SK-N-SH (cell line): ENCODE results near the gene CNTNAP2. TPM values are rescaled to one million over a fixed set of nuclear protein-coding genes. Genes with fewer than 3 reads are reported as not detected.

Experiments
- CTCF ChIA-PET: fragments of 300-600, 350-600 bp; formaldehyde crosslinking; extraction: SDS; loops from one replicate; lab custom pipeline; 2021; lab: Yijun Ruan, JAX
- POLR2A ChIA-PET: fragments of 350-600 bp; sonication (Branson Sonifier 250); formaldehyde crosslinking; extraction: SDS; loops from one replicate; lab custom pipeline; 2020; ENCODE audit warnings: antibody characterized with exemption, inconsistent platforms; lab: Yijun Ruan, JAX
- DNase-seq: peaks from one replicate; pipeline ENCODE4 v3.0.0; 2012
- H2AFZ ChIP-seq: fragments of 200-600 bp; sonication (generic); 2 replicates; pipeline ENCODE4 v1.8.1; 2016; ENCODE audit warnings: antibody characterized with exemption, mild to moderate bottlenecking, low read depth
- H3F3A ChIP-seq: fragments of 200-600 bp; sonication (generic); replicated peaks from 2 replicates; pipeline ENCODE3; 2016; ENCODE audit warnings: antibody characterized with exemption, mild to moderate bottlenecking; ENCODE audit not compliant: insufficient read depth
- H3K27ac ChIP-seq, 2 experiments: fragments of 200-500 bp in 1 of 2; fragments of 200-600 bp in 1 of 2; sonication (Bioruptor generic) in 1 of 2; sonication (generic), shearing (Covaris generic) in 1 of 2; 2 replicates each; pipeline versions ENCODE4 v1.5.1 to v1.6.1; 2014 to 2016; ENCODE audit warnings: low read depth in 2 of 2, inconsistent platforms in 1 of 2, low read length in 1 of 2, mild to moderate bottlenecking in 1 of 2, mixed read lengths in 1 of 2
- H3K27me3 ChIP-seq: fragments of 200-600 bp; sonication (generic), shearing (Covaris generic); 2 replicates; pipeline ENCODE4 v1.6.1; 2016; ENCODE audit warnings: mixed run types; ENCODE audit not compliant: insufficient read depth
- H3K36me3 ChIP-seq, 2 experiments: fragments of 200-500 bp in 1 of 2; fragments of 200-600 bp in 1 of 2; sonication (Bioruptor generic) in 1 of 2; sonication (generic) in 1 of 2; replicated peaks in 1 of 2; 2 replicates each; pipeline versions ENCODE3 to v1.5.1; 2014 to 2016; ENCODE audit warnings: low read length in 1 of 2, mild to moderate bottlenecking in 1 of 2; ENCODE audit not compliant: insufficient read depth in 2 of 2, control insufficient read depth in 1 of 2
- H3K4me1 ChIP-seq, 2 experiments: fragments of 200-500 bp in 1 of 2; fragments of 200-600 bp in 1 of 2; sonication (Bioruptor generic) in 1 of 2; sonication (generic), shearing (Covaris generic) in 1 of 2; 2 replicates each; pipeline versions ENCODE4 v1.5.1 to v1.6.1; 2014 to 2016; ENCODE audit warnings: low read depth in 1 of 2, low read length in 1 of 2, mixed run types in 1 of 2; ENCODE audit not compliant: insufficient read depth in 2 of 2, control insufficient read depth in 1 of 2
- H3K4me2 ChIP-seq: fragments of 200-600 bp; sonication (generic), shearing (Covaris generic); 2 replicates; pipeline ENCODE4 v1.6.1; 2017; ENCODE audit warnings: mixed run types
- H3K4me3 ChIP-seq, 2 experiments: fragments of 200-500 bp in 1 of 2; fragments of 200-600 bp in 1 of 2; sonication (Bioruptor generic) in 1 of 2; sonication (generic), shearing (Covaris generic) in 1 of 2; 2 replicates each; pipeline versions ENCODE4 v1.5.1 to v1.8.1; 2014 to 2016; ENCODE audit warnings: low read depth in 2 of 2, inconsistent platforms in 1 of 2, low read length in 1 of 2, mild to moderate bottlenecking in 1 of 2, mixed read lengths in 1 of 2, moderate library complexity in 1 of 2
- H3K79me2 ChIP-seq: fragments of 200-600 bp; sonication (generic); 2 replicates; pipeline ENCODE4 v1.8.1; 2017; ENCODE audit warnings: mild to moderate bottlenecking; ENCODE audit not compliant: insufficient read depth
- H3K9ac ChIP-seq: fragments of 200-600 bp; sonication (generic); 2 replicates; pipeline ENCODE4 v1.6.1; 2017; ENCODE audit warnings: mixed run types
- H3K9me2 ChIP-seq: fragments of 200-600 bp; sonication (generic); 2 replicates; pipeline ENCODE4 v1.6.1; 2017; ENCODE audit warnings: mixed run types
- H3K9me3 ChIP-seq: fragments of 200-600 bp; sonication (generic); 2 replicates; pipeline ENCODE4 v1.6.1; 2017; ENCODE audit warnings: mixed run types, mild to moderate bottlenecking, moderate library complexity
- H4K20me1 ChIP-seq: fragments of 200-600 bp; sonication (generic); 2 replicates; pipeline ENCODE4 v1.6.1; 2017; ENCODE audit warnings: mild to moderate bottlenecking, mixed run types; ENCODE audit not compliant: insufficient read depth
- CHD2 ChIP-seq: fragments of 150-350 bp; IDR thresholded peaks from 2 replicates; pipeline ENCODE4 v1.6.1; 2018; ENCODE audit warnings: low read length; ENCODE audit not compliant: partially characterized antibody
- ELF1 ChIP-seq: IDR thresholded peaks from 2 replicates; pipeline ENCODE4 v1.4.0; 2012
- EP300 ChIP-seq, 2 experiments: IDR thresholded peaks; 2 replicates each; pipeline versions ENCODE4 v1.4.0 to v1.6.1; 2012; ENCODE audit warnings: borderline replicate concordance in 1 of 2, low read depth in 1 of 2, low read length in 1 of 2
- FOSL2 ChIP-seq: IDR thresholded peaks from 2 replicates; pipeline ENCODE4 v1.4.0; 2012; ENCODE audit warnings: low read depth, mild to moderate bottlenecking, moderate library complexity, borderline replicate concordance
- FOXJ3 ChIP-seq: sonication (generic); formaldehyde crosslinking; IDR thresholded peaks from 2 replicates; pipeline ENCODE4 v1.5.1; 2020; ENCODE audit warnings: mild to moderate bottlenecking, missing genetic modification reagents
- FOXM1 ChIP-seq: IDR thresholded peaks from 2 replicates; pipeline ENCODE4 v1.4.0; 2012; ENCODE audit warnings: low read depth, mild to moderate bottlenecking
- GABPA ChIP-seq: IDR thresholded peaks from 2 replicates; pipeline ENCODE4 v1.4.0; 2012; ENCODE audit warnings: low read depth, mild to moderate bottlenecking
- JUND ChIP-seq: IDR thresholded peaks from 2 replicates; pipeline ENCODE4 v1.4.0; 2012
- MXI1 ChIP-seq: IDR thresholded peaks from 2 replicates; pipeline ENCODE4 v1.6.1; 2012; ENCODE audit warnings: mild to moderate bottlenecking, low read depth, low read length, improper control_type of control experiment
- NFIC ChIP-seq: IDR thresholded peaks from 2 replicates; pipeline ENCODE4 v1.4.0; 2012; ENCODE audit warnings: borderline replicate concordance
- NRF1 ChIP-seq: IDR thresholded peaks from 2 replicates; pipeline ENCODE4 v1.6.1; 2012; ENCODE audit warnings: low read depth, mild to moderate bottlenecking, low read length
- POLR2AphosphoS5 ChIP-seq: IDR thresholded peaks from 2 replicates; pipeline ENCODE4 v1.6.1; 2012; ENCODE audit warnings: low read depth, low read length
- RAD21 ChIP-seq: IDR thresholded peaks from 2 replicates; pipeline ENCODE4 v1.6.1; 2012; ENCODE audit warnings: mild to moderate bottlenecking, low read length
- RCOR1 ChIP-seq: fragments of 150-350 bp; IDR thresholded peaks from 2 replicates; pipeline ENCODE4 v1.6.1; 2017; ENCODE audit warnings: antibody characterized with exemption, low read length
- RXRA ChIP-seq: IDR thresholded peaks from 2 replicates; pipeline ENCODE4 v1.4.0; 2012; ENCODE audit warnings: low read depth, mild to moderate bottlenecking, borderline replicate concordance
- SMC3 ChIP-seq: IDR thresholded peaks from 2 replicates; pipeline ENCODE4 v1.6.1; 2012; ENCODE audit warnings: low read depth, low read length, improper control_type of control experiment
- TEAD4 ChIP-seq: IDR thresholded peaks from 2 replicates; pipeline ENCODE4 v1.4.0; 2012; ENCODE audit warnings: mild to moderate bottlenecking, borderline replicate concordance; ENCODE audit not compliant: insufficient read depth
- YY1 ChIP-seq: IDR thresholded peaks from 2 replicates; pipeline ENCODE4 v1.4.0; 2012; ENCODE audit warnings: low read depth, mild to moderate bottlenecking
- WGBS: methylation state at CpG from one replicate; pipeline ENCODE4 v1.1.6; 2017; ENCODE audit warnings: low lambda C conversion rate; 5-methylcytosine and 5-hydroxymethylcytosine counted together
- polyA plus RNA-seq, 3 experiments: library from polyadenylated mRNA; depleted of rRNA; stranded (reverse); fragments of >200 nt; gene quantifications; 2 replicates each; pipeline ENCODE4 v1.2.3, GENCODE V29; 2012
- TF ChIP-seq, protein P1 (sequence below): IDR thresholded peaks from 2 replicates; pipeline ENCODE4 v1.6.1; 2012; ENCODE audit warnings: mild to moderate bottlenecking, low read depth, low read length, moderate library complexity
- TF ChIP-seq, protein P2 (sequence below): fragments of 150-350 bp; IDR thresholded peaks from 2 replicates; pipeline ENCODE4 v1.6.1; 2016; ENCODE audit warnings: mild to moderate bottlenecking, low read depth, low read length
- TF ChIP-seq, protein P3 (sequence below): fragments of 200-600 bp; sonication (generic); IDR thresholded peaks from 2 replicates; pipeline ENCODE4 v1.6.1; 2017; ENCODE audit warnings: antibody characterized with exemption, mild to moderate bottlenecking, moderate library complexity
- TF ChIP-seq, protein P4 (sequence below): IDR thresholded peaks from 2 replicates; pipeline ENCODE4 v1.4.0; 2012; ENCODE audit warnings: low read depth, borderline replicate concordance
- TF ChIP-seq, protein P5 (sequence below): IDR thresholded peaks from 2 replicates; pipeline ENCODE4 v1.4.0; 2012; ENCODE audit warnings: low read depth, borderline replicate concordance

CNTNAP2 gene
- polyA plus RNA-seq, 1 of the 3 experiments (the other 2 are of a cell fraction) = 3.4 TPM

DNA sequence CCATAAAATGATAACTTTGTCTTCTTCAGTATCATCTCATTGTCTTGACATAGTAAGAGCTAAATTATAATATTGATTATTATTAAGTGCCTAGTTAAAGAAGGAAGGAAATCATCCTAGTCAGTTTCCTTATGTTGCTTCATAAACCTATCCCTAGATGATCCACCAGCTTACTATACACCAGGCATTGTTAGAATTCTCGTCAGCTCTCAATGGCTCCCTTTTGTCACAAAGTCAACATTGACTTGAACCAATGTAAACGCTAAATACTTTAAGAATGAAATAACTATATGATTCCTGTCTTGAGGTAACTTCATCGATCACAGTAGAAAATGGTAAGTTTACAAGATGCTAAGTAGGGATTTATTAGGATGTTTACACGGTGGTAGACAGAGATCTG lies 1162.9 kb downstream of the CNTNAP2 start (continued):
- TF ChIP-seq, protein P1, sequence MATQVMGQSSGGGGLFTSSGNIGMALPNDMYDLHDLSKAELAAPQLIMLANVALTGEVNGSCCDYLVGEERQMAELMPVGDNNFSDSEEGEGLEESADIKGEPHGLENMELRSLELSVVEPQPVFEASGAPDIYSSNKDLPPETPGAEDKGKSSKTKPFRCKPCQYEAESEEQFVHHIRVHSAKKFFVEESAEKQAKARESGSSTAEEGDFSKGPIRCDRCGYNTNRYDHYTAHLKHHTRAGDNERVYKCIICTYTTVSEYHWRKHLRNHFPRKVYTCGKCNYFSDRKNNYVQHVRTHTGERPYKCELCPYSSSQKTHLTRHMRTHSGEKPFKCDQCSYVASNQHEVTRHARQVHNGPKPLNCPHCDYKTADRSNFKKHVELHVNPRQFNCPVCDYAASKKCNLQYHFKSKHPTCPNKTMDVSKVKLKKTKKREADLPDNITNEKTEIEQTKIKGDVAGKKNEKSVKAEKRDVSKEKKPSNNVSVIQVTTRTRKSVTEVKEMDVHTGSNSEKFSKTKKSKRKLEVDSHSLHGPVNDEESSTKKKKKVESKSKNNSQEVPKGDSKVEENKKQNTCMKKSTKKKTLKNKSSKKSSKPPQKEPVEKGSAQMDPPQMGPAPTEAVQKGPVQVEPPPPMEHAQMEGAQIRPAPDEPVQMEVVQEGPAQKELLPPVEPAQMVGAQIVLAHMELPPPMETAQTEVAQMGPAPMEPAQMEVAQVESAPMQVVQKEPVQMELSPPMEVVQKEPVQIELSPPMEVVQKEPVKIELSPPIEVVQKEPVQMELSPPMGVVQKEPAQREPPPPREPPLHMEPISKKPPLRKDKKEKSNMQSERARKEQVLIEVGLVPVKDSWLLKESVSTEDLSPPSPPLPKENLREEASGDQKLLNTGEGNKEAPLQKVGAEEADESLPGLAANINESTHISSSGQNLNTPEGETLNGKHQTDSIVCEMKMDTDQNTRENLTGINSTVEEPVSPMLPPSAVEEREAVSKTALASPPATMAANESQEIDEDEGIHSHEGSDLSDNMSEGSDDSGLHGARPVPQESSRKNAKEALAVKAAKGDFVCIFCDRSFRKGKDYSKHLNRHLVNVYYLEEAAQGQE = no peak
- TF ChIP-seq FOSL2 = no peak
- TF ChIP-seq YY1 = no peak
- no peak for TF ChIP-seq POLR2AphosphoS5
- no peak for TF ChIP-seq CHD2
- no peak for TF ChIP-seq FOXM1

DNA sequence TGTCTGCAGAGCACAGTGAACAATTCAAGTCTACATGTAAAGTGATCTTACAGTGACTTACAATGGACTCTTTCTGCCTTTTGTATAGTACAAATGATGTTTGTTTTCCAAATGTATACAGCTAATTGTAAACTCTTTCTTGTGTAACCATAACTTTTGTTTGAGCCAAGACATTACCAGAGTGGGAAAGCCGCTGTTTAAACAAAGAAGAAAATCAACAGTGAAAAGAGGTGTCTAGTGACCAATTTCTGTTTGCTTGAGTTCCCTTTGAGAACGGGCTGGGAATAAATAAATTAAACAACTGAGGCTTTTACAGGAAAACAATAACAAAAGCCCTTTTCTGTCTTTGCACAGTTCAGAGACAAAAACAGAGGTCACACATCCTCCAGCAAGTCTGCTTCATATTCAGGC lies 1163.4 kb downstream of the CNTNAP2 start:
- DNase-seq = no peak
- H3K9ac ChIP-seq = no peak overlapping the region
- no peaks in the 10 kb centered on the region for H4K20me1 ChIP-seq
- WGBS = 75% methylated on average over 2 of the region's 2 CpGs
- CTCF ChIA-PET = interaction anchor here (1.8 kb wide), 1 partner anchor 11 kb away, joined by 4 read pairs; no protein-coding TSS in a partner anchor
- no peak overlapping the region for H3K4me2 ChIP-seq
- TF ChIP-seq, protein P2, sequence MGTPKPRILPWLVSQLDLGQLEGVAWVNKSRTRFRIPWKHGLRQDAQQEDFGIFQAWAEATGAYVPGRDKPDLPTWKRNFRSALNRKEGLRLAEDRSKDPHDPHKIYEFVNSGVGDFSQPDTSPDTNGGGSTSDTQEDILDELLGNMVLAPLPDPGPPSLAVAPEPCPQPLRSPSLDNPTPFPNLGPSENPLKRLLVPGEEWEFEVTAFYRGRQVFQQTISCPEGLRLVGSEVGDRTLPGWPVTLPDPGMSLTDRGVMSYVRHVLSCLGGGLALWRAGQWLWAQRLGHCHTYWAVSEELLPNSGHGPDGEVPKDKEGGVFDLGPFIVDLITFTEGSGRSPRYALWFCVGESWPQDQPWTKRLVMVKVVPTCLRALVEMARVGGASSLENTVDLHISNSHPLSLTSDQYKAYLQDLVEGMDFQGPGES = no peak
- TF ChIP-seq SMC3 = no peak
- no peak for TF ChIP-seq FOXJ3 (CRISPR knock-in tag)
- TF ChIP-seq RXRA = no peak
- TF ChIP-seq NFIC = no peak
- TF ChIP-seq RAD21 = no peak
- TF ChIP-seq RCOR1 = no peak
- TF ChIP-seq YY1 = no peak
- TF ChIP-seq, protein P3, sequence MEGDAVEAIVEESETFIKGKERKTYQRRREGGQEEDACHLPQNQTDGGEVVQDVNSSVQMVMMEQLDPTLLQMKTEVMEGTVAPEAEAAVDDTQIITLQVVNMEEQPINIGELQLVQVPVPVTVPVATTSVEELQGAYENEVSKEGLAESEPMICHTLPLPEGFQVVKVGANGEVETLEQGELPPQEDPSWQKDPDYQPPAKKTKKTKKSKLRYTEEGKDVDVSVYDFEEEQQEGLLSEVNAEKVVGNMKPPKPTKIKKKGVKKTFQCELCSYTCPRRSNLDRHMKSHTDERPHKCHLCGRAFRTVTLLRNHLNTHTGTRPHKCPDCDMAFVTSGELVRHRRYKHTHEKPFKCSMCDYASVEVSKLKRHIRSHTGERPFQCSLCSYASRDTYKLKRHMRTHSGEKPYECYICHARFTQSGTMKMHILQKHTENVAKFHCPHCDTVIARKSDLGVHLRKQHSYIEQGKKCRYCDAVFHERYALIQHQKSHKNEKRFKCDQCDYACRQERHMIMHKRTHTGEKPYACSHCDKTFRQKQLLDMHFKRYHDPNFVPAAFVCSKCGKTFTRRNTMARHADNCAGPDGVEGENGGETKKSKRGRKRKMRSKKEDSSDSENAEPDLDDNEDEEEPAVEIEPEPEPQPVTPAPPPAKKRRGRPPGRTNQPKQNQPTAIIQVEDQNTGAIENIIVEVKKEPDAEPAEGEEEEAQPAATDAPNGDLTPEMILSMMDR = no peak
- TF ChIP-seq GABPA = no peak
- no peak for TF ChIP-seq TEAD4
- TF ChIP-seq EP300 (IDR thresholded peaks at IDR 0.05; ENCODE audit: borderline replicate concordance in 1 of 2, low read depth in 1 of 2, low read length in 1 of 2) = no peak
- TF ChIP-seq, protein P4, sequence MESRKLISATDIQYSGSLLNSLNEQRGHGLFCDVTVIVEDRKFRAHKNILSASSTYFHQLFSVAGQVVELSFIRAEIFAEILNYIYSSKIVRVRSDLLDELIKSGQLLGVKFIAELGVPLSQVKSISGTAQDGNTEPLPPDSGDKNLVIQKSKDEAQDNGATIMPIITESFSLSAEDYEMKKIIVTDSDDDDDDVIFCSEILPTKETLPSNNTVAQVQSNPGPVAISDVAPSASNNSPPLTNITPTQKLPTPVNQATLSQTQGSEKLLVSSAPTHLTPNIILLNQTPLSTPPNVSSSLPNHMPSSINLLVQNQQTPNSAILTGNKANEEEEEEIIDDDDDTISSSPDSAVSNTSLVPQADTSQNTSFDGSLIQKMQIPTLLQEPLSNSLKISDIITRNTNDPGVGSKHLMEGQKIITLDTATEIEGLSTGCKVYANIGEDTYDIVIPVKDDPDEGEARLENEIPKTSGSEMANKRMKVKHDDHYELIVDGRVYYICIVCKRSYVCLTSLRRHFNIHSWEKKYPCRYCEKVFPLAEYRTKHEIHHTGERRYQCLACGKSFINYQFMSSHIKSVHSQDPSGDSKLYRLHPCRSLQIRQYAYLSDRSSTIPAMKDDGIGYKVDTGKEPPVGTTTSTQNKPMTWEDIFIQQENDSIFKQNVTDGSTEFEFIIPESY = no peak
- no peak for TF ChIP-seq ELF1
- TF ChIP-seq, protein P5, sequence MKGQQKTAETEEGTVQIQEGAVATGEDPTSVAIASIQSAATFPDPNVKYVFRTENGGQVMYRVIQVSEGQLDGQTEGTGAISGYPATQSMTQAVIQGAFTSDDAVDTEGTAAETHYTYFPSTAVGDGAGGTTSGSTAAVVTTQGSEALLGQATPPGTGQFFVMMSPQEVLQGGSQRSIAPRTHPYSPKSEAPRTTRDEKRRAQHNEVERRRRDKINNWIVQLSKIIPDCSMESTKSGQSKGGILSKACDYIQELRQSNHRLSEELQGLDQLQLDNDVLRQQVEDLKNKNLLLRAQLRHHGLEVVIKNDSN = no peak
- no peak for TF ChIP-seq MXI1
- TF ChIP-seq JUND = no peak
- TF ChIP-seq NRF1 = no peak
- no peaks in the 10 kb centered on the region; a peak in 1 of 4 replicates for H3K4me1 ChIP-seq
- H3K36me3 ChIP-seq = no peaks in the 10 kb centered on the region
- no peaks in the 10 kb centered on the region; the same call in 1 of the 2 replicates for H3K9me3 ChIP-seq
- no peak overlapping the region for H2AFZ ChIP-seq
- H3K79me2 ChIP-seq = no peaks in the 10 kb centered on the region
- no peaks in the 10 kb centered on the region for H3K27me3 ChIP-seq
- POLR2A ChIA-PET = no interaction called here
- no peak overlapping the region for H3K27ac ChIP-seq
- no peaks in the 10 kb centered on the region for H3F3A ChIP-seq
- H3K4me3 ChIP-seq = no peak overlapping the region
- no peaks in the 10 kb centered on the region for H3K9me2 ChIP-seq
